SW 1271 (cell line): ENCODE measurements around the gene RHOD.

Experiments used
- DNase-seq, 2 experiments: peaks; one replicate each; lab custom pipeline; 2025; lab: John Stamatoyannopoulos, UW

Gene RHOD, protein sequence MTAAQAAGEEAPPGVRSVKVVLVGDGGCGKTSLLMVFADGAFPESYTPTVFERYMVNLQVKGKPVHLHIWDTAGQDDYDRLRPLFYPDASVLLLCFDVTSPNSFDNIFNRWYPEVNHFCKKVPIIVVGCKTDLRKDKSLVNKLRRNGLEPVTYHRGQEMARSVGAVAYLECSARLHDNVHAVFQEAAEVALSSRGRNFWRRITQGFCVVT

DNA sequence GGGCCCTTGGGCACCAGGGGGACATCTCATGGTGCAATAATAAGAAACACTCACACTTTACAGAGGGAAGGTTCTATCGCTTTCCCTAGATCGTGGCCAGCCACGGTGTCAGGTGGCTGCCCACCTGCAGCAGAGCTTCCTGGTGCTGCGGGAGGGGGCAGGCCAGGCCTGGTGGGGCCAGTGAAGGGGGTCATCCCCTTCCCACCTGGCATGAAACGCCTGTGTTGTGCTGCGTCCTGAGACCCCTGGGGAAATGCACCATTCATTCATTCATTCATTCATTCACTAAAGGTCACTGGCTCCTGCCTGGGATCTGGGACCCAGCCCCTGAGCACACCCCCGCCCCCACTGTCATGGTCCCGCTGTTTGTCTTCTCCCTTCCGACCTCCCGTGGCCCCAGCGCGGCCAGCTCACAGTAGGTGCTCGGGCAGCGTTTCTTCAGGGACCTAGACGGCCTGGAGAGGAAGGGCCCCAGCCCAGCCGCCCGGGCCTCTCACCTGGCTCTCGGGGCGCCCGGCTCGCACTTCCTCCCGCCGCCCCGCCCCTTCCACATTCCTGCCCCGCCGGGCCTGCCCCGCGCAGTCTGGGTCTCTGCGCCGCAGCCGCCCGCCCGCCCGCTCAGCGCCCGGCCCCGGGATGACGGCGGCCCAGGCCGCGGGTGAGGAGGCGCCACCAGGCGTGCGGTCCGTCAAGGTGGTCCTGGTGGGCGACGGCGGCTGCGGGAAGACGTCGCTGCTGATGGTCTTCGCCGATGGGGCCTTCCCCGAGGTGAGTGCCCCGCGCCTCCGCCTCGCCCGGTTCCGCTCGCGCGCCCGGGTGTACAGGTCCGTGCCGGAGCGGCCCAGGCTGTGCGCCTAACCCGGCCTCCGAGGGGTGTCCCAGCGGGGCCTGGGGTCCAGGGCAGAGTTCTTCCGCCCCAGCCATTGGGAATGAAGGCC is at the start of gene RHOD:
RHOD (plus strand) TSS at position 581 of the 938 bp plus-strand sequence; CDS start at position 637, 56 bp downstream.
- DNase-seq = no peak

DNA sequence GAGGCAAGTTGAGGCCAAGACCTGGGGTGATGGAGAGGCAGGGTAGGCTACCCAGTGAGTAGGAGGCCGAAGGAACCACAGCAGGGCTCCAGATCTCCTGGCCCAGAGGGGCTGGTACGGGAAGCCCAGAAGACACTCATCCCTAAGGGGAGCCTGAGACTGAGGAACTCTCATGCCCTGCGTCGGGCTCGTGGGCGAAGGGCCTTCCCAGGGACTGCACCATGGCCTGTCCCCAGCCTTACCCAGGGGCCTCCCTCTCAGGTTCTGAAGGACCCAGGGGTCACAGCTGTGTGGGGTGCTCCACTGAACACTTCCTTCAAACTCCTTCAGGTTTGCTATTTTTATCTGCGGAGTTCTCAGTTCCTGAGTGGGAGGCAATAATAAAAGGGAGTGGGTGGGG is 49.5 kb upstream of the RHOD start:
- no peak for DNase-seq

DNA sequence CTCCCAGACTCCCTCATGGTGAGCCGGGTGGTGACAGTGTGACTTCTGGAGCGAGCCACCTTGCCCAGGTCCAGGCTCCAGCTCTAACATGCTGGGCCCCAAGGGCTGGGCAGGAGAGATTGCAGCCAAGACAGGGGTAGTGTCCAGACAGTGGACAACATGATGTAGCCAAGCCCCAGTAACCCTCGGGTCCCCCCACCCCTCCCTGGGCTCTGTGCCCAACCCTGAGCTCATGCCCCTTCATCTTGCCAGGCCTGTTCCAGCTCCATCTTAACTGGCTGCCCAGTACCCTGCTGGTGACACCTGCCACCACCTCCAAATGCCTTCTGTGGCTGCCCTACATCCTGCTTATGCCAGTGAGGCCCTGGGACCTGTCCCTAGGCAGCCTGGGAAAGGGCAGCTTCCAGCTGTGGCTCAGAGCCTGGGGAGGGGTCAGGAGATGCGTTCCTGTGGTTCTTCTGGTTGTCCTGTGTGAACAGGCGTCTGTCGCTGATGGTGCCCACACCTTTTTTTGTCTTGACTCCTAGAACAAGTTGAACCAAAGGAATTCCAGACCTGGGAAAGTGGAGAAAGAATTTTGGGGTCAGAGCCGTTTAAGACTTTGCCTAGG is 46.2 kb upstream of the RHOD start:
- no peak for DNase-seq

DNA sequence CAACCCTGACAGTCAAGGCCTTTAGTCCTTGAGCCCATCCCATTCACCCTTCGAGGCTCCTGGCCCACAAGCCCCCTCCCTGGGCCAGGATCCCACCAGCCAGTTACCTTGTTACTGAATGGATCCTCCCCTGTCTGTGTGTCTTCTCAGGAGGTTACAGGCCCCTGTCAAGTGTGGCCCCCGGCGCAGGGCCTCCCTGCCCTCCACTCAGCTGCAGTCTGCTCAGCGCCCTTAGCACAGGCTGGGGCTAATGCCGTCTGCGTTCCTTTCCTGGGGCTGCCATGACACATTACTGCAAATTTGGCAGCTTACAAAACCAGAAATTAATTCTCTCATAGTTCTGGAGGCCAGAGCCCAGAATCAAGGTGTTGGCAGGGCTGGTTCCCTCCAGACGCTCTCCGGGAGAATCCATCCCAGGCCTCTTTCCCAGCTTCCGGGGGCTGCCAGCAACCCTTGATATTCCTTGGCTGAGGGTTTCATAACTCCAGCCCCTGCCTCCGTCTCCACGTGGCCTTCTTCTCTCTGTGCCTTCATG is 43.1 kb upstream of the RHOD start:
- DNase-seq = no peak

DNA sequence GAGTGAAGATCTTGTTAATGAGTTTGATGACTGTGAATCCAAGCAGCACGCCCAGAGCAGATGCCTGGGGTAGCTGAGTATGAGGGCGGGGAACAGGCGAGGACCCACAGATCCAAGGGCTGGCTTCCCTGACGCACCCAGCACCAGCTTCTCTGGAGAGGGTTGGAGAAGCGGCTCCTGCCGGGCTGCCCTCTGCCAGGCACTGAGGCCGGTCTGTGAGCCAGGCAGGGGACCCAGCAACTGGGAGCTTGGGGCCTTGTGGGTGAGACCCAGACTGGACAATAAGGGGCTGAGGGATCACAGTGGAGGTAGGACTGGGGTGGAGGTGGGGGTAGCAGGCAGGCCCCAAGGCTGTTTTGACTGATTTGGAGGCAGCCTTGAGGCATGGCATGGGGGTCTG is 42.3 kb upstream of the RHOD start:
- no peak for DNase-seq

DNA sequence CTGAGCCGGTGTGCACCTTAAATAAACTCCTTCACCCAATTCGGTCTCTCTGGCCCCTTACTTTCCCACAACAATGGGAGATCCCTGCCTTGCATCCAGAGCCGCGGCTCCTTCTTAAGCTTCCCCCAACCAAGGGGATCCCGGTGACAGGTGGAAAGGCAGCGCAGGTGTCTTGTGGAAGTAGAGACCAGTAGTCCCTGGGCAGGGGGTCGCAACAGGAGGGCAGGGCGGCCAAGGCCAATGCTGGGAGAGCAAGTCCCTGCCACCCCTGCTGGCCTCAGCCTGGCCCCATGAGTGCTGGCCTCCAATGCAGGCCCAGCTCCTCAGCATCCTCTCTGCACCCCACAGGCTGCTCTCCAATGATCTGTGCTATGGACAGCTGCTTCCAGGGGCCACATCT is 41.6 kb upstream of the RHOD start:
- no peak for DNase-seq

DNA sequence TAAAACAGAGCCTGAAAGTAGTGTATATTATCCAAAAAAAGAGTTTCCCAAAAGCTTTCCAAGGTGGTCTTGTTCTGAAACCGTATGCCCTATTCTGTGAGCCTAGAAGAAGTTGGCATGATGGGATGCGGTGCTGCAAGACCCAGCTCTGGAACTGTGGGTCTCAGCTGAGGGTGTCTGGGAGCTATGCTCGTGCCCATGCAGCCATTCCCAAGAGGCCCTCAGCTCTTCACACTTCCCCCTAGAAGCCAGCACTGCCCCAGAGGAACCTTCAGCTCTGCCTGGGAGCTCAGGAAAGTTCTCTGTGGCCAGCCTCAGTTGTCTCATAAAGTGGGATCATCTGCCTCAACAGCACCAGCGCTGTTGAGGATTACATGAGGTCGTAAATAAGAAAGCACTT is 40.1 kb upstream of the RHOD start:
- no peak for DNase-seq

DNA sequence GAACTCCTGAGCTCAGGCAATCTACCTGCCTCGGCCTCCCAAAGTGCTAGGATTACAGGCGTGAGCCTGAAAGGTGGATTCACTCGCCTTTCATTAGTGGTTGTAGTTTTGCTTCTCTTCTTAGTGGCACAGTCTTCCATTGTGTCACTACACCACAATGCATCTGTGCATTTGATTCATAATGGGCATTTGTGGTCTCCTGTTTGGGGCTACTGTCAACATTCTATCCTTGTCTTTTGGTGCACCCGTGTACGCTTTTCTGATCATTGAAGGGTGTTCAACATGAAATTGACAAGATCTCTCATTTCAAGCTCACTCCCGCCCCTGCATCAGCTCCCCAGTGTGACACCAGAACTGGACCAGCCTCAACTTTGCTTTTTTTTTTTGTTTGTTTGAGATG is 35.7 kb upstream of the RHOD start:
- DNase-seq = no peak

DNA sequence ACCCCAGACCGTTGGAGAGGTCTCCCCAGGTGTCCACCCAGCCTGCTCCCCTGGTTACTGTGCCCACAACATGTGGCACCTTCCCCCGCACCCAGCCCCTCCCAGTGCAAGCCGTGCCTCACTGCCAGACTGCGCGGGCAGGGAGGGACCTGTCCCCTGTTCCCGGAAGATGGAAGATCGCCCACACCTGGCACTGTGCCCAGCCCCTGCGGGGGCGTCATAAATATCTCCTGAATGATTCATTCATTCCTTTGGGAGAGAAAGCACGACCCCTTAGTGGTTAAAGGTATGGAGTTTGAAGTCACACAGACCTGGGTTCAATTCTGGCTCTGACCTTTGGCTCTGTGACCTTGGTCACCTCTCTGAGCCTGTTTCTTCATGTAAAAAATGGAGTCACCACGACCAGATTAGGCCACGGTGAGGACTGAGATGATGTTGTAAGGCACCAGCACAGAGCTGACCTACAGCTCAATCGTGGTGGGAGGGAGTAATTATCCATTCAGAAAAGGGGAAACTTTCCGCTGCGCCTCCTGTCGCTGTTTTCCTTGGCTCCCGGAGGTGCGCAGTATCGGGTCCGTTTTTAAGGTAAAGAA is 34.2 kb upstream of the RHOD start:
- no peak for DNase-seq

DNA sequence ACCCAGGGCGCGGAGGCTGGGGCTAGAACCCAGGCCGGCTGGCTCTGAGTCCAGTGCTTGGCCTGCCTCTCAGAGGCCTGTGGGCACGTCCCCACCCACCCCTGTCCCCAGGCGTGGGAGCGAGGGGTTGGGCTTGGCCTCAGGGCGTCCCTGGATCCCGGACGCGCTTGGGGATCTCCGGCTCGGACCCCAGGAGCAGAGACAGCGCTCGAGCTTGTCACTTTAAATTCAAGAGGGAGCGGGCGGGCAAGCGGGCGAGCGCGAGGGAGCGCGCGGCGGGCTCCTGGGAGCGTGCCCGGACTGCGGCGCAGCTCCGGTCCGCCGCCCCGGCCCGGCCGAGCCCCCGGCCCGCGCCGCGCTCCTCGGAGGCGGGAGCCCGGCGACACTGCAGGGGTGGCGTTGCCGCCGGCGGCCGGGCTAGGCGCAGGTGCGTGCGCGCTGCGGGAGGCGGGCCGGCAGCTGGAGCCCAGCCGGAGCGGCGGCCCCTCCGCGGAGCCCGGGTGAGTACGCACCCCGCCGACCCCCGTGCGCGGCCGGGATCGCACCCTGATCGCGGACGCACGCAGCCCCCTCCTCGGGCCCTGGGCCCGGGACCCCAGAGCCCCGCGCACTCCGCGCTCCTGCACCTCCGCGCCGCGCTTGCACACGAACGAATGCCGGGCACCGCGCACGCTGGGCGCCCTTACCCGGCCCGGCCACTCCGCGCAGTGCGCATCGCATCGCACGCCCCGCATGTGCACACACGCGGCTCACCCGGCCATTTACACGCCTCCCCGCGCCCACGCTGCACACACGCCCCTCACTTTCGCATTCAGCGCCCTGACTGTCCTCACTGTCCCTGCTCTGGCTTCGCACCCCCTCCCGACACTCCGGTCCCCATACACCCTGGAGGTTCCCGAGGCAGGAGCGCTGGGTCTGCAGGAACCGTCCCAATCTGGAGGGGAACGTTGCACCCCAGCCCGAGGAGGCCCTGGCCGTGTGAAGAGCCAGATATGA is 33.4 kb upstream of the RHOD start, which contains the start of gene SYT12:
SYT12 (plus strand) TSS at position 174 of the 996 bp plus-strand sequence. CDS start 7,011 bp downstream, outside the sequence.
- DNase-seq = no peak

DNA sequence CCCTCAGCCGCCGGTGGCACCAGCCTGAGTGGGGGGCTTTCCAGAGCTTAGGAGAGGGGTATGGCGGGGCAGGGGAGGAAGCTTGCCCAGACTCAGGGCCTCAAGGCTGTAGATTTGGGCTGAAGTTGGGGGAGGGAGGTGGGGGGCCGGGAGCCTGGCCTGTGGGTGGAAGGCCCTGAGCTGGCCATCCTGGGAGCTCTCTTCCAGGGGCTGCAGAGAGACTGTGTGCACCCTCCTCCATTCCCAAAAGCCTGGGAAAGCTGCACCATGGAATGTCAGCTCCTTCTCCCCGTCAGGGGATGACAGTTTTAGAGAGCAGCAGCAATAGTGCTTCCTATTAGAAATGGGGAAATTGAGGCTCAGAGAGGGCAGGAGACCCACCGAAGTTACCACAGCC is 32.7 kb upstream of the RHOD start:
- no peak for DNase-seq

DNA sequence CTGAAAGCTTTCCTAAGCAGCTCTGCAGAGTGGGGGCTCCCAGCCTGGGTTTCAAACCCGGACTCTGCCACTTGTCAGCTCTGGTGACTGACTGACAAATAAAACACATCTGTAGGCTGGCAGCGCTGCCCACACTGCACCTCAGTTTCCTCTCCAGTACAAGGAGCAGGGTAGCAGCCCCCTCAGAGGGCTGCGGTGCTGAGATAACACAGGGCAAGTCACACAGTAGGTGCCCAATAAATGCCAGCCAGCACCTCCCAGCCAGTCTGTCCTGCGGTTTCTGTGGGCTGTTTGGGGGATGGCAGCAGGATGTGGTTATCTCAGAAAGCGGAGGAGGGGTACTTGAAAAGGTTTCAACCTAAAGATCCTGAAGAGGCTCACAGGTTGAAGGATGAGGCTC is 32.2 kb upstream of the RHOD start:
- no peak for DNase-seq

DNA sequence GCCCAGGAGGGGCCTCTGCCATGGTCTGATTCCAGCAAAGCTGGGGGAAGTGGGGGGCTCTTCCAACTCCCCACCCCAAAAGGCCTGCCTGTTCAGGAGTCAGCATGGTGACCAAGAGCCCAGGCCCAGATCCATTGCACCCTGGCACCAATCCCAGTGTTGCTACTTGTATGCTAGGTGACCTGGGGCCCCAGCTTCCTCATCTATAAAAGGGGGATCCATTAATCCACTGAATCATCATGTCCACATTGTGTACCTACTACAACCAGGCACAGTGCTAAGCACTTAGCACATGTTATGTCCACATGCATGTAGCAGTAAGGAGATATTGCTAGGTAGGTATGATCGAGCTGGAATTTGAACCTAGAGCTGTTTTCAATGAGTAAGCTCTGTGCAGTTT is 31.7 kb upstream of the RHOD start:
- no peak for DNase-seq

DNA sequence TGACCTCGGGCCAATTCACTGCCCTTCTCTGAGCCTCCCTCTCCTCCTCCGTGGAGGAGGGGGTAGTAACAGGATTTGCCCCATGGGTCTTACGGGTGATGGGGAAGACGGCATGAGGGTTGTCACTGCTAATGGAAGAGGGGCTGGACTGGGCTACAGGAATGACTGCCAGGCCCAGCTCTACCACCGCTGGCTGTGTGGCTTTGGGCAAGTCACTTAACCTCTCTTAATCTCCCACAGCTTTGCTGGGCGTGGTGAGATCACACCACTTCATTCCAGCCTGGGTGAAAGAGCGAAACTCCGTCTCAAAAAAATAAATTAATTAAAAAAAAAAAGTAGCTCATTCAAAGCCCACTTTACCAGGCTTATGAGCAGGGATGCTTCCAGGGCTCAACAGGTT is 30.9 kb upstream of the RHOD start:
- DNase-seq = no peak

DNA sequence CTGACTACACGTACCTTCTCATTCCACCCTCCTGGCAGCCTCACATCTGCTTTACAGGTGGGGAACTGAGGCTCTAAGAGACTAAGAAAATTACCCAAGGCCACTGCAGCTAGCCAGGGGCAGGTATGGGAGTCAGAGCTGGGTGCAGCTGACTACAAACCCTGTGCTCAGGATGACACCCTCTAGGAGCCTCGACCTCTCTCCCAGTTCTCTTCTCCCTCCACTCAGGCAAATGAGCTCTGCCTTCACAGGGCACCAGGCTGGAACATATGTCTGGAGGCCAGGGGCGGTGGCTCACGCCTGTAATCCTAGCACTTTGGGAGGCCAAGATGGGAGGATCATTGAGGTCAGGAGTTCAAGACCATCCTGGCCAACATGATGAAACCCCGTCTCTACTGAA is 29.7 kb upstream of the RHOD start:
- no peak for DNase-seq

DNA sequence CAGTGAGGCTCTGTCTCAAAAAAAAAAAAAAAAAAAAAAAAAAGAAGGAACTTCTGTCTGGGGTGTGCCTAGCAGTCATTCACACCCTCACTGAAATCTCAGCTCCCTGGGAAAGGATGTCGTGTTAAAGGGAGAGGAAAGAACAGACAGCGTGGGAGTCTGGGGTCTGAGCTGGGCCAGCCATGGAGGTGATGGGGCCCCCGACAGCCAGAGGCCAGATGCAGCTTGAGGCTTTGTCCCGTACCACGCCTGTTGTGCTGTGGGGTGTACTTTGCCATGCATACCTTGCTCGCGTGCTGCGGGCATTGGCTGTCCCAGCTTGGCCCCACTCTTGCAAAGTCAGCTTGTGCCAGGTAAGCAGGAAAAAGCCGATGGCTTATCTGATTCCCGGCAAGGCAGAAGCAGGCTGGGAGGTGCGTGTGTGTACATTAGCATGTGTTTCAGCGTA is 29.1 kb upstream of the RHOD start:
- DNase-seq = no peak

DNA sequence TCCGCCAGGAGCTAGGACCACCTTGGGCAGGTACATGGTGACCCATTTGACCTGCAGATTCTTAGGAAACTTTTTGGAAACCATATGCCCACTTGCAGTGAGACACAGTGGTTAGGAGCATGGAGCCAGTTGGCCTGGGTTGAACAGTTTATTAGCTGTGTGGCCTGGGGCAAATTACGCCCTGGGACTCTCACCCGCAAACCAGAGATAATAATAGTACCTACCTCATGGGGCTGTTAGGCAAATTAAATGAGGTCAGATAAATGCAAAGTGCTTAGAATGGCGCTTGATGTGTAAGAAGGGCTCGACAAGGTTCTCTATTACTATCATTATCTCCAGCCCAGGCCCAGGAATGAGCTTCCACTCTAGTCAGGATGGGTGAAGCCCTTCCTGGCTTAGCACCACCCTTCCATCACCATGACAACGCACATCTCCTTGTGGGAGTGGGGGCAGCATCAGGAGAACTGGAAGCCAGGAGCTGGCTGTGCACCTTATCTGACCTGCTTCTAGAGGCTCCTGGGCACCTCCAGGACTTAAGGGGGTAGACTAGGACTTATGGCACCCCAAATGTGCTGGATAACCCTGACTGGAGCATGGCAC is 28.6 kb upstream of the RHOD start:
- no peak for DNase-seq

DNA sequence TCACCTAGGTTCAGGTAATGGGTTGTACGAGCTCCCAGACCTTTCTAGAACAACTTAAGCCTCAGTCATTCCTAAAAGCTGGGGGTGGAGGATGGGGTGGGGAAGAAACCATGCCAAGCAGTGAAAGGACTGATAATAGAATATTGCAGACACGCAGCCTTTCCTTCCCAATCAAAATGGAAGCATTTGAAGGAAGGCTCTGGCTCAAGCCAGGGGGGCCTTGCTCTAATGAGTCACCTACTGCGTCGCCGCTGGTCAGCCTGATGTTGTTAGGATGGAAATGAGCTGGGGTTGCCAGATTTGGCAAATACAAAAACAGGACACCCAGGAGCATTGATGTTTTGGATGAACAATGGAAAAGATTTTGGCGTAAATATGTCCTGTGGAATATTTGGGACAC is 27.5 kb upstream of the RHOD start:
- no peak for DNase-seq

DNA sequence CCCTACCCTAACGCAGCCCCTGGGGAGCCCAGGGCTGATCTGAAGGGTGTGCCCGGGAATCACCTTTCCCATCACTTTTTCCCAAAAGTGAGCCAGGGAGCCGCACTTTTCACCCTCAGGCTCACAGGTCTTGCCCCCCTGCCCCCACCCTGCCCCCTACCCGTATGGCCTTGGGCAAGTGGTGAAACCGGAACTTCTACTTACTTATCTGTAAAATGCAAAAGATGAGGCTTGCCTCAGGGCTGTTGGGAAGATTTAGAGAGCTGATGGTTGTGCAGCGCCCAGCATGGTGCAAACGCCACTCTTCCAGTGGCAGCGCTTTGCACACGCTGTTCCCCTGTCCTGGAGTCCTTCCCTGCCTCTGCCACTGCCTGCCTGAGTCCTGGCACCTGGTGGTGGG is 25.7 kb upstream of the RHOD start:
- no peak for DNase-seq

DNA sequence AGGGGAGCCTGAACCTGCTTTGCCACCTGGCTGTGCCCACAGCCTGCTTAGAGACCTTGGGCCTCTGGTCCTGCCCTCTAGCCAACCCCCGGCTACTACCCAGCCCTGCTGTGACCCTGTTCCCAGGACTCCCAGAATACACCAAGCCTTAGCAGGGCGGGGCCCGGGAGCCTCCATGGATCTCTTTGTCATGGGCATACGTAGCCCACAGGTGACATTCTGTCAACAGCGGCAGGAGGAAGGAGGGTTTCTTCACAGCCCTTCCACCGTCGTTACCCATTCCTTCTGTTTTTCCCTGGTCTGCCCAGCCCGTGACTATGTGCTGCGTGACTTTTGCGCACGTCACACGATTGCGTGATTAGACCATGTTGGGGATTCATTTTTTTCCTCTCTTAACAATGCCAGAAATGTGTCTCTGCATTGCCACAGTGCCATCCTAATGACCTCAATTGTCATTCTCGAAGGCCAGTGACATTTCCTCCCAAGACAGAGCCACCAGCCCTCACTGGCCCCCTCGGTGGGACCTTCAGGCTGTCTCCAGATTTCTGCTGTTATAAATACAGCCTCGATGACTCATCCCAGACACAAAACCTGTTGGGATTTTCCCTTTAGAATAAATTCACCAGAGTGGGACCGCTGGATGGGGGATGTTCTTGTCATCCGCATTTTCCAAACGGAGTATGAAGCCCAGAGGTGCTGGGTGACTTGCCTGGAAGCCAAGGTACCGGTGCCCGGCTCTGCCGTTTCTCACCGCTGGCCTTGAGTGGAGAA is 24.7 kb upstream of the RHOD start:
- DNase-seq = no peak
